Measurements from ENCODE around the gene PIP5K1B.

PIP5K1B gene

DNA sequence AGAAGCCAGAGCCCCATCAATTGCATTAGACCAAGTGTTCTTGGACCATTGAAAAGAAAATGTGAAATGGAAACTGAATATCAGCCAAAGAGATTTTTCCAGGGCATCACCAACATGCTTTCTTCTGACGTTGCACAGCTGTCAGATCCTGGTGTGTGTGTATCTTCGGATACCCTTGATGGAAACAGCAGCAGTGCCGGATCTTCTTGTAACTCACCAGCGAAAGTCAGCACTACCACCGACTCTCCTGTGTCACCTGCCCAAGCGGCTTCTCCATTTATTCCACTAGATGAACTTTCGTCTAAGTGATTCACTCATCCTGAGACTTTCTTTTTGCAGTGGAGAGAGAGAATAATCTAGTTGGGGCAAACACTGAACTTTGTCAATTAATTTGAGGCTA, 75.7 kb downstream of the PIP5K1B start:
- Histone ChIP-seq H3K36me3 (ENCODE audit: control insufficient read depth, insufficient read depth, low read length) (no peaks in the 10 kb centered on the region), H3K27me3 (ENCODE audit: control insufficient read depth, insufficient read depth, low read length) (no peaks in the 10 kb centered on the region), H3K9ac (ENCODE audit: low read depth, low read length) (peak overlapping the region; percentile 67), H3K4me3 (ENCODE audit: low read depth, low read length) (peak overlapping the region; percentile 97), H3K4me1 (ENCODE audit: control insufficient read depth, insufficient read depth, low read length) (peaks cover 18% of the 10 kb centered on the region), H3K9me3 (ENCODE audit: control insufficient read depth, insufficient read depth, low read length) (no peaks in the 10 kb centered on the region)

- Histone ChIP-seq H3K9ac (ENCODE audit: low read depth, low read length) (no peak overlapping the region), H3K9me3 (ENCODE audit: control insufficient read depth, insufficient read depth, low read length) (no peaks in the 10 kb centered on the region), H3K27me3 (ENCODE audit: control insufficient read depth, insufficient read depth, low read length) (no peaks in the 10 kb centered on the region), H3K4me3 (ENCODE audit: low read depth, low read length) (no peak overlapping the region), H3K36me3 (ENCODE audit: control insufficient read depth, insufficient read depth, low read length) (no peaks in the 10 kb centered on the region), H3K4me1 (ENCODE audit: control insufficient read depth, insufficient read depth, low read length) (peaks cover 18% of the 10 kb centered on the region)
These were observed 76.9 kb downstream of the PIP5K1B start for GRCh38 chr9:68781928-68782327.

GRCh38 chr9:68782546-68782945, 77.5 kb downstream of the PIP5K1B start:
- Histone ChIP-seq H3K27me3 (ENCODE audit: control insufficient read depth, insufficient read depth, low read length) (no peaks in the 10 kb centered on the region), H3K4me1 (ENCODE audit: control insufficient read depth, insufficient read depth, low read length) (peaks cover 18% of the 10 kb centered on the region), H3K9ac (ENCODE audit: low read depth, low read length) (no peak overlapping the region), H3K36me3 (ENCODE audit: control insufficient read depth, insufficient read depth, low read length) (no peaks in the 10 kb centered on the region), H3K9me3 (ENCODE audit: control insufficient read depth, insufficient read depth, low read length) (no peaks in the 10 kb centered on the region), H3K4me3 (ENCODE audit: low read depth, low read length) (no peak overlapping the region)

DNA sequence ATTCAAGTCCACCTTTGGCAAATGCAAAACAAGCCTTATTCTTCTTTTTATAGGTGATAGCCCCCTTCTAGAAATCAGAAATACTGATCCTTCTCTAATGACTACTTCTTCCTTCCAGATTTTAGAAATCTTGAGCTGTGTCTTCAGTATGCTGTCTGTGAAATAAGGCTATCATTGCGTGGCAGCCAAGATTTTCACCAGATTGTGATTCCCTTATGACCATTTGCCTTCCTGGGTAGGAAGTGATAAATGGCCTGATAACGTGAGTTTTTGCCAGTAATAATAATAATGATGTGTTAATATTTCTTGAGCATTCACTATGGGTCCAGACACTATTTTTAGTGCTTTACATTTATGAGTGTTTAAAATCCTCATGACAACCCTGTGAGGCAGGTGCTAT, 80.9 kb downstream of the PIP5K1B start:
- no peaks in the 10 kb centered on the region for H3K27me3 ChIP-seq (ENCODE audit: control insufficient read depth, insufficient read depth, low read length)
- no peaks in the 10 kb centered on the region for H3K36me3 ChIP-seq (ENCODE audit: control insufficient read depth, insufficient read depth, low read length)
- H3K9ac ChIP-seq (ENCODE audit: low read depth, low read length): no peak overlapping the region
- no peaks in the 10 kb centered on the region for H3K9me3 ChIP-seq (ENCODE audit: control insufficient read depth, insufficient read depth, low read length)
- peaks cover 11% of the 10 kb centered on the region for H3K4me1 ChIP-seq (ENCODE audit: control insufficient read depth, insufficient read depth, low read length)
- H3K4me3 ChIP-seq (ENCODE audit: low read depth, low read length): no peak overlapping the region

DNA sequence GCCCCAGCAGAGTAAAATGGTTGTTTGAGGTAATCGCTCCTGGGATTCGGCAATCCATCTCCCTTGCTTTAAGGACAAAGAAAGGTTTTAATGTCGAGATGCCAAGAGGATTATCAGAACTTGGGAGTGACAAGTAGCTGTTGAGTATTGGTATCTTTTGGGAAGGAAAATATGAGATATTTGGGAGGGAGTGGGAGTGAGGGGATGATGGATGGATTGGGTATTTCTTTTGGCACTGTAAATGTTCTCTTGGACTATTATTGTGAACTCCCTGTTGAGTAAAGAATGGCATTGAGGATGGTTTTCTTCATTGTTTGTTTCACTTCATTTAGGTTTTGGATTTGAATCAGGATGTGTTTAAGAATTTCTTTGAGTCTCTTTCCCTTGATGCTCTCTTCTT, 86.1 kb downstream of the PIP5K1B start:
- no peak overlapping the region for H3K9ac ChIP-seq (ENCODE audit: low read depth, low read length)
- H3K27me3 ChIP-seq (ENCODE audit: control insufficient read depth, insufficient read depth, low read length): no peaks in the 10 kb centered on the region
- H3K36me3 ChIP-seq (ENCODE audit: control insufficient read depth, insufficient read depth, low read length): no peaks in the 10 kb centered on the region
- H3K4me1 ChIP-seq (ENCODE audit: control insufficient read depth, insufficient read depth, low read length): peaks cover 4% of the 10 kb centered on the region
- no peak overlapping the region for H3K4me3 ChIP-seq (ENCODE audit: low read depth, low read length)
- no peaks in the 10 kb centered on the region for H3K9me3 ChIP-seq (ENCODE audit: control insufficient read depth, insufficient read depth, low read length)

- Histone ChIP-seq H3K4me3 (ENCODE audit: low read depth, low read length) (no peak overlapping the region), H3K9ac (ENCODE audit: low read depth, low read length) (no peak overlapping the region), H3K36me3 (ENCODE audit: control insufficient read depth, insufficient read depth, low read length) (no peaks in the 10 kb centered on the region), H3K4me1 (ENCODE audit: control insufficient read depth, insufficient read depth, low read length) (peaks cover 4% of the 10 kb centered on the region), H3K9me3 (ENCODE audit: control insufficient read depth, insufficient read depth, low read length) (no peaks in the 10 kb centered on the region), H3K27me3 (ENCODE audit: control insufficient read depth, insufficient read depth, low read length) (no peaks in the 10 kb centered on the region)
These were observed 88.7 kb downstream of the PIP5K1B start for GRCh38 chr9:68793605-68794343.

DNA sequence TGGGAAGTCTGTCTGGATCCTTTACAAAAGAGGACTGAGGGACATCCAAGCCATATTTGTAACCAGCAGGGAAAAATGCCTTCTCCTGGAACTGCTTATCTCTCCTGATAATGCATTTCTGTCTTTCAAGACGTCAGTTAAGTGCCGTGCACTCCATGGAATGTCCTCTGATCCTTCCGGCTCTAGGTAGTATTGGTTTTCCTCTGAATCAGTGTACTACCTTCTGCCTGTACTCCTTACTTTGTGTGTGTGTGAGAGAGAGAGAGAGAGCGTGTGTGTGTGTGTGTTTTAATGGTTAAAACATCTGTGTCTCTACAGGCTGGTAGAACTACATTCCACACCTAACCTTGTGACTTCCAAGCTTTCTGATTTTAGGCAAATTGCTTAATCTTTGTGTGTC, 89.9 kb downstream of the PIP5K1B start:
- H3K9ac ChIP-seq (ENCODE audit: low read depth, low read length): no peak overlapping the region
- H3K27me3 ChIP-seq (ENCODE audit: control insufficient read depth, insufficient read depth, low read length): no peaks in the 10 kb centered on the region
- no peaks in the 10 kb centered on the region for H3K9me3 ChIP-seq (ENCODE audit: control insufficient read depth, insufficient read depth, low read length)

GRCh38 chr9:68795411-68795810, 90.4 kb downstream of the PIP5K1B start:
- H3K9ac ChIP-seq (ENCODE audit: low read depth, low read length): no peak overlapping the region
- no peaks in the 10 kb centered on the region for H3K27me3 ChIP-seq (ENCODE audit: control insufficient read depth, insufficient read depth, low read length)
- no peaks in the 10 kb centered on the region for H3K36me3 ChIP-seq (ENCODE audit: control insufficient read depth, insufficient read depth, low read length)
- no peak overlapping the region for H3K4me3 ChIP-seq (ENCODE audit: low read depth, low read length)
- peaks cover 4% of the 10 kb centered on the region for H3K4me1 ChIP-seq (ENCODE audit: control insufficient read depth, insufficient read depth, low read length)
- no peaks in the 10 kb centered on the region for H3K9me3 ChIP-seq (ENCODE audit: control insufficient read depth, insufficient read depth, low read length)

More for the DNA sequence above, 89.9 kb downstream of the PIP5K1B start:
- H3K4me3 ChIP-seq (ENCODE audit: low read depth, low read length): no peak overlapping the region
- H3K4me1 ChIP-seq (ENCODE audit: control insufficient read depth, insufficient read depth, low read length): peaks cover 4% of the 10 kb centered on the region
- no peaks in the 10 kb centered on the region for H3K36me3 ChIP-seq (ENCODE audit: control insufficient read depth, insufficient read depth, low read length)

- no peaks in the 10 kb centered on the region for H3K9me3 ChIP-seq (ENCODE audit: control insufficient read depth, insufficient read depth, low read length)
- H3K9ac ChIP-seq (ENCODE audit: low read depth, low read length): no peak overlapping the region
- no peaks in the 10 kb centered on the region for H3K27me3 ChIP-seq (ENCODE audit: control insufficient read depth, insufficient read depth, low read length)
- no peak overlapping the region for H3K4me3 ChIP-seq (ENCODE audit: low read depth, low read length)
- H3K36me3 ChIP-seq (ENCODE audit: control insufficient read depth, insufficient read depth, low read length): no peaks in the 10 kb centered on the region
- peaks cover 4% of the 10 kb centered on the region for H3K4me1 ChIP-seq (ENCODE audit: control insufficient read depth, insufficient read depth, low read length)
These were observed 92.1 kb downstream of the PIP5K1B start for GRCh38 chr9:68797116-68797515.

DNA sequence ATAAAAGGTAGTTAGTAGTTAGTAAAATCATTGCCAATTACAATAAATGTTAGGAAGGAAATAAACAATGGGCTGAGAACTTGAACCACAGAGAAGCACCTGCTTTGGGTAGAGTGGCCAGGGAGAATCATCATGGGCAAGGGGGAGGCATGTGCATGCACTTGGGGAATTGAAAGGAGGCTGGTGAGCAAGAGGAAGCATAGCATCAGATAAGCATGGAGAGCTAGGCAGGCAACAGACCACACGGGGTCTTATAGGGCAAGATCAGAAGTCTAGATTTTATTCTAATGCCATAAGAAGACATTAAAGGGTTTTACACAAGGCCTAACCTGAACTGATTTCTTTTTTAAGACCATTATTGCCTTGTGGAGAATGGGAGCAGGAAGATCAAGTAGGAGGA, 93.4 kb downstream of the PIP5K1B start:
- H3K36me3 ChIP-seq (ENCODE audit: control insufficient read depth, insufficient read depth, low read length): no peaks in the 10 kb centered on the region
- H3K9me3 ChIP-seq (ENCODE audit: control insufficient read depth, insufficient read depth, low read length): no peaks in the 10 kb centered on the region
- peaks cover 4% of the 10 kb centered on the region for H3K4me1 ChIP-seq (ENCODE audit: control insufficient read depth, insufficient read depth, low read length)
- no peak overlapping the region for H3K9ac ChIP-seq (ENCODE audit: low read depth, low read length)
- no peak overlapping the region for H3K4me3 ChIP-seq (ENCODE audit: low read depth, low read length)
- no peaks in the 10 kb centered on the region for H3K27me3 ChIP-seq (ENCODE audit: control insufficient read depth, insufficient read depth, low read length)

GRCh38 chr9:68800836-68801235, 95.8 kb downstream of the PIP5K1B start:
- no peaks in the 10 kb centered on the region for H3K4me1 ChIP-seq (ENCODE audit: control insufficient read depth, insufficient read depth, low read length)
- no peak overlapping the region for H3K4me3 ChIP-seq (ENCODE audit: low read depth, low read length)
- H3K36me3 ChIP-seq (ENCODE audit: control insufficient read depth, insufficient read depth, low read length): no peaks in the 10 kb centered on the region
- no peaks in the 10 kb centered on the region for H3K9me3 ChIP-seq (ENCODE audit: control insufficient read depth, insufficient read depth, low read length)
- no peaks in the 10 kb centered on the region for H3K27me3 ChIP-seq (ENCODE audit: control insufficient read depth, insufficient read depth, low read length)
- no peak overlapping the region for H3K9ac ChIP-seq (ENCODE audit: low read depth, low read length)

GRCh38 chr9:68802525-68803015, 97.5 kb downstream of the PIP5K1B start:
- H3K36me3 ChIP-seq (ENCODE audit: control insufficient read depth, insufficient read depth, low read length): no peaks in the 10 kb centered on the region
- H3K9ac ChIP-seq (ENCODE audit: low read depth, low read length): no peak overlapping the region
- H3K9me3 ChIP-seq (ENCODE audit: control insufficient read depth, insufficient read depth, low read length): no peaks in the 10 kb centered on the region
- H3K4me1 ChIP-seq (ENCODE audit: control insufficient read depth, insufficient read depth, low read length): no peaks in the 10 kb centered on the region
- H3K27me3 ChIP-seq (ENCODE audit: control insufficient read depth, insufficient read depth, low read length): no peaks in the 10 kb centered on the region
- no peak overlapping the region for H3K4me3 ChIP-seq (ENCODE audit: low read depth, low read length)

All from iPS-15b (cell line).